ENCODE measurements around the gene ARHGDIA.

DNA sequence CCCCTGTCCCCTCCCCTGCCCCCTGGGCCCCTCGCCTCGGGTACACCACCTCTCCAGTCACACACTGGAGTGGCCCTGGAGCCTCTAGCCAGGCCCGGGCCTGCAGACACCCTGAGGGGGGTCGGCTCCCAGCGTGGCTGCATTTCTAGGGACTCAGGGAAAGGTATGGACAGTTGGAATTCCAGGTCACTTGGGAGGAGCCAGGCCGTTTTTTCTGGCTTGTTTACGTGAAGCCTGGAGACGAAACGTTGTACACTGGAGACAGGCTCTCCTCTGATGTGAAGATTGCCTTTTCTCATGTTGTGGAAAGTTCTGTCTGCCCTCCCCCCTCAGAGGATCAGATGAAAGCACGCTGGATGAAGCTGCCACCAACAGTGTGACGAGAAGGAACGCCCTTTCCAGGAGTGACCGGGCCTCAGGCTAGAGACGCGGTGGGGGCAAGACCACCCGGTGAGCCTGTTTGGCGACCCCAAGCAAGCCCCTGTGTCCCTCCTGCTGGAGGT is 32.3 kb downstream of the ARHGDIA start:
- TF ChIP-seq, protein P1, sequence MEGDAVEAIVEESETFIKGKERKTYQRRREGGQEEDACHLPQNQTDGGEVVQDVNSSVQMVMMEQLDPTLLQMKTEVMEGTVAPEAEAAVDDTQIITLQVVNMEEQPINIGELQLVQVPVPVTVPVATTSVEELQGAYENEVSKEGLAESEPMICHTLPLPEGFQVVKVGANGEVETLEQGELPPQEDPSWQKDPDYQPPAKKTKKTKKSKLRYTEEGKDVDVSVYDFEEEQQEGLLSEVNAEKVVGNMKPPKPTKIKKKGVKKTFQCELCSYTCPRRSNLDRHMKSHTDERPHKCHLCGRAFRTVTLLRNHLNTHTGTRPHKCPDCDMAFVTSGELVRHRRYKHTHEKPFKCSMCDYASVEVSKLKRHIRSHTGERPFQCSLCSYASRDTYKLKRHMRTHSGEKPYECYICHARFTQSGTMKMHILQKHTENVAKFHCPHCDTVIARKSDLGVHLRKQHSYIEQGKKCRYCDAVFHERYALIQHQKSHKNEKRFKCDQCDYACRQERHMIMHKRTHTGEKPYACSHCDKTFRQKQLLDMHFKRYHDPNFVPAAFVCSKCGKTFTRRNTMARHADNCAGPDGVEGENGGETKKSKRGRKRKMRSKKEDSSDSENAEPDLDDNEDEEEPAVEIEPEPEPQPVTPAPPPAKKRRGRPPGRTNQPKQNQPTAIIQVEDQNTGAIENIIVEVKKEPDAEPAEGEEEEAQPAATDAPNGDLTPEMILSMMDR (IDR thresholded peaks at IDR 0.05), result no peak
- no peak for TF ChIP-seq POLR2A (IDR thresholded peaks at IDR 0.05)
